Testis (tissue), 2 donors: ENCODE data around the gene PUSL1.

Experiments used
- CTCF ChIP-seq, 3 experiments: fragments of 450-650 bp in 2 of 3; fragments of 200-600 bp in 1 of 3; sonication (generic) in 1 of 3; IDR thresholded peaks; one replicate each; pipeline ENCODE4 v1.5.1; 2016 to 2019; ENCODE audit warnings: antibody characterized with exemption in 3 of 3, mild to moderate bottlenecking in 2 of 3, moderate library complexity in 1 of 3
- POLR2A ChIP-seq: fragments of 450-650 bp; IDR thresholded peaks from one replicate; pipeline ENCODE4 v1.6.1; 2017; ENCODE audit warnings: antibody characterized with exemption, mild to moderate bottlenecking, moderate library complexity

- TF ChIP-seq CTCF (IDR thresholded peaks at IDR 0.05): no peak
- no peak for TF ChIP-seq POLR2A
These were observed 14.8 kb upstream of the PUSL1 start for GRCh38 chr1:1293263-1294249.
